Neural cell (in vitro differentiated cells): ENCODE results near the gene ANP32B. TPM values are rescaled to one million over a fixed set of nuclear protein-coding genes. Genes with fewer than 3 reads are reported as not detected.

Experiments used
- H2AFZ ChIP-seq: fragments of 200-600, 300-800 bp; sonication (generic), shearing (Covaris generic); 2 replicates; pipeline ENCODE4 v1.6.0; 2014; ENCODE audit warnings: low read depth, mild to moderate bottlenecking, antibody characterized with exemption, low read length, moderate library complexity
- H3F3A ChIP-seq: fragments of 200-600 bp; shearing (Covaris generic); 2 replicates; pipeline ENCODE4 v1.6.1; 2016; ENCODE audit warnings: mild to moderate bottlenecking, moderate library complexity, mixed read lengths, antibody characterized with exemption, low read length; ENCODE audit not compliant: insufficient read depth, poor library complexity, severe bottlenecking
- H3K27ac ChIP-seq: fragments of 200-600, 300-800 bp; sonication (generic), shearing (Covaris generic); 2 replicates; pipeline ENCODE4 v1.5.1; 2014; ENCODE audit warnings: mild to moderate bottlenecking, low read length, moderate library complexity
- H3K27me3 ChIP-seq: fragments of 300-800, 200-600 bp; sonication (generic), shearing (Covaris generic); 2 replicates; pipeline ENCODE4 v1.6.0; 2014; ENCODE audit warnings: mild to moderate bottlenecking, low read depth, low read length, moderate library complexity; ENCODE audit not compliant: insufficient read depth
- H3K36me3 ChIP-seq: fragments of 300-800, 200-600 bp; sonication (generic), shearing (Covaris generic); 2 replicates; pipeline ENCODE4 v1.5.1; 2014; ENCODE audit warnings: mild to moderate bottlenecking, antibody characterized with exemption, low read length, moderate library complexity; ENCODE audit not compliant: insufficient read depth
- H3K4me2 ChIP-seq: fragments of 300-800, 200-600 bp; sonication (generic), shearing (Covaris generic); 2 replicates; pipeline ENCODE4 v1.6.0; 2014; ENCODE audit warnings: mild to moderate bottlenecking, low read length
- H3K4me3 ChIP-seq: fragments of 300-800, 200-600 bp; sonication (generic), shearing (Covaris generic); 2 replicates; pipeline ENCODE4 v1.5.1; 2014; ENCODE audit warnings: mild to moderate bottlenecking, low read length, moderate library complexity
- H3K79me2 ChIP-seq: fragments of 200-600 bp; shearing (Covaris generic); replicated peaks from 2 replicates; pipeline ENCODE4 v1.6.0; 2014; ENCODE audit warnings: mild to moderate bottlenecking, low read length, moderate library complexity; ENCODE audit not compliant: insufficient read depth
- H3K9ac ChIP-seq: fragments of 300-800, 200-600 bp; sonication (generic), shearing (Covaris generic); 2 replicates; pipeline ENCODE4 v1.6.1; 2016; ENCODE audit warnings: mild to moderate bottlenecking, low read length, mixed read lengths
- H3K9me2 ChIP-seq: fragments of 200-600 bp; shearing (Covaris generic); 2 replicates; pipeline ENCODE4 v1.6.1; 2016; ENCODE audit warnings: mild to moderate bottlenecking, low read length, mixed read lengths; ENCODE audit not compliant: insufficient read depth
- H3K9me3 ChIP-seq: fragments of 200-600, 300-800 bp; sonication (generic), shearing (Covaris generic); 2 replicates; pipeline ENCODE4 v1.6.1; 2016; ENCODE audit warnings: mild to moderate bottlenecking, mixed run types, low read length, moderate library complexity, mixed read lengths
- H4K20me1 ChIP-seq: fragments of 200-600 bp; shearing (Covaris generic); 2 replicates; pipeline ENCODE4 v1.6.1; 2016; ENCODE audit warnings: mild to moderate bottlenecking, mixed run types; ENCODE audit not compliant: insufficient read depth
- EP300 ChIP-seq: fragments of 450-650 bp; conservative IDR thresholded peaks from 2 replicates; pipeline ENCODE4 v1.6.1; 2014; ENCODE audit warnings: antibody characterized with exemption, mild to moderate bottlenecking, moderate library complexity; ENCODE audit not compliant: poor library complexity, severe bottlenecking
- EZH2 ChIP-seq: fragments of 200-600, 300-800 bp; shearing (Covaris generic), sonication (generic); IDR thresholded peaks from 2 replicates; pipeline ENCODE4 v1.6.1; 2014; ENCODE audit warnings: antibody characterized with exemption, low read length, borderline replicate concordance, mild to moderate bottlenecking; ENCODE audit not compliant: insufficient read depth, poor library complexity, severe bottlenecking
- MXI1 ChIP-seq: fragments of 450-650 bp; conservative IDR thresholded peaks from 2 replicates; pipeline ENCODE4 v1.6.1; 2014; ENCODE audit warnings: antibody characterized with exemption, mild to moderate bottlenecking; ENCODE audit not compliant: poor library complexity, severe bottlenecking
- POLR2AphosphoS5 ChIP-seq: IDR thresholded peaks from 2 replicates; pipeline ENCODE4 v1.6.1; 2012
- SMC3 ChIP-seq: fragments of 450-650 bp; conservative IDR thresholded peaks from 2 replicates; pipeline ENCODE4 v1.6.1; 2014; ENCODE audit warnings: antibody characterized with exemption, mild to moderate bottlenecking, moderate library complexity; ENCODE audit not compliant: poor library complexity
- TAF1 ChIP-seq: IDR thresholded peaks from 2 replicates; pipeline ENCODE4 v1.6.1; 2012; ENCODE audit warnings: low read depth
- polyA plus RNA-seq: library from polyadenylated mRNA; depleted of rRNA; stranded (reverse); fragments of >200 nt; gene quantifications from 2 replicates; pipeline ENCODE4 v1.2.3, GENCODE V29; 2014
- TF ChIP-seq, protein P1 (sequence below): fragments of 450-650 bp; IDR thresholded peaks from 2 replicates; pipeline ENCODE4 v1.5.1; 2014; ENCODE audit warnings: antibody characterized with exemption, mild to moderate bottlenecking, moderate library complexity; ENCODE audit not compliant: poor library complexity, severe bottlenecking
- TF ChIP-seq, protein P2 (sequence below): IDR thresholded peaks from 2 replicates; pipeline ENCODE4 v1.6.1; 2012; ENCODE audit warnings: borderline replicate concordance

The ANP32B gene
- polyA plus RNA-seq, 1 donor from 2014 or later = 4.1 TPM

DNA sequence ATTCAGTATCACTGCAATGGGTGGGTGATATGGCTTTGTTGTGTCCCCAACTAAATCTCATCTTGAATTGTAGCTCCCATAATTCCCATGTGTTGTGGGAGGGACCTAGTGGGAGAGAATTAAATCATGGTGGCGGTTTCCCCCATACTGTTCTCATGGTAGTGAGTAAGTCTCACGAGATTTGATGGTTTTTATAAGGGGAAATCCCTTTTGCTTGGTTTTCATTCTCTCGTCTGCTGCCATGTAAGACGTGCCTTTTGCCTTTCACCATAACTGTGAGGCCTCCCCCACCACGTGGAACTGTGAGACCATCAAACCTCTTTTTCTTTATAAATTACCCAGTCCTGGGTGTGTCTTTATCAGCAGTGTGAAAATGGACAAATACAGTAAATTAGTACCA lies 63.9 kb downstream of the ANP32B start:
- Histone ChIP-seq H3K9me3 (no peaks in the 10 kb centered on the region), H4K20me1 (no peaks in the 10 kb centered on the region), H3F3A (no peaks in the 10 kb centered on the region), H2AFZ (no peak overlapping the region), H3K4me3 (no peak overlapping the region), H3K79me2 (no peaks in the 10 kb centered on the region), H3K9me2 (no peaks in the 10 kb centered on the region), H3K4me2 (no peak overlapping the region), H3K27me3 (no peaks in the 10 kb centered on the region), H3K27ac (no peak overlapping the region), H3K9ac (no peak overlapping the region), H3K36me3 (no peaks in the 10 kb centered on the region)
- TF ChIP-seq TAF1 (no peak), EP300 (no peak), EZH2 (no peak), MXI1 (no peak), POLR2AphosphoS5 (no peak), SMC3 (no peak)
- TF ChIP-seq, protein P1, sequence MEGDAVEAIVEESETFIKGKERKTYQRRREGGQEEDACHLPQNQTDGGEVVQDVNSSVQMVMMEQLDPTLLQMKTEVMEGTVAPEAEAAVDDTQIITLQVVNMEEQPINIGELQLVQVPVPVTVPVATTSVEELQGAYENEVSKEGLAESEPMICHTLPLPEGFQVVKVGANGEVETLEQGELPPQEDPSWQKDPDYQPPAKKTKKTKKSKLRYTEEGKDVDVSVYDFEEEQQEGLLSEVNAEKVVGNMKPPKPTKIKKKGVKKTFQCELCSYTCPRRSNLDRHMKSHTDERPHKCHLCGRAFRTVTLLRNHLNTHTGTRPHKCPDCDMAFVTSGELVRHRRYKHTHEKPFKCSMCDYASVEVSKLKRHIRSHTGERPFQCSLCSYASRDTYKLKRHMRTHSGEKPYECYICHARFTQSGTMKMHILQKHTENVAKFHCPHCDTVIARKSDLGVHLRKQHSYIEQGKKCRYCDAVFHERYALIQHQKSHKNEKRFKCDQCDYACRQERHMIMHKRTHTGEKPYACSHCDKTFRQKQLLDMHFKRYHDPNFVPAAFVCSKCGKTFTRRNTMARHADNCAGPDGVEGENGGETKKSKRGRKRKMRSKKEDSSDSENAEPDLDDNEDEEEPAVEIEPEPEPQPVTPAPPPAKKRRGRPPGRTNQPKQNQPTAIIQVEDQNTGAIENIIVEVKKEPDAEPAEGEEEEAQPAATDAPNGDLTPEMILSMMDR = no peak
- TF ChIP-seq, protein P2, sequence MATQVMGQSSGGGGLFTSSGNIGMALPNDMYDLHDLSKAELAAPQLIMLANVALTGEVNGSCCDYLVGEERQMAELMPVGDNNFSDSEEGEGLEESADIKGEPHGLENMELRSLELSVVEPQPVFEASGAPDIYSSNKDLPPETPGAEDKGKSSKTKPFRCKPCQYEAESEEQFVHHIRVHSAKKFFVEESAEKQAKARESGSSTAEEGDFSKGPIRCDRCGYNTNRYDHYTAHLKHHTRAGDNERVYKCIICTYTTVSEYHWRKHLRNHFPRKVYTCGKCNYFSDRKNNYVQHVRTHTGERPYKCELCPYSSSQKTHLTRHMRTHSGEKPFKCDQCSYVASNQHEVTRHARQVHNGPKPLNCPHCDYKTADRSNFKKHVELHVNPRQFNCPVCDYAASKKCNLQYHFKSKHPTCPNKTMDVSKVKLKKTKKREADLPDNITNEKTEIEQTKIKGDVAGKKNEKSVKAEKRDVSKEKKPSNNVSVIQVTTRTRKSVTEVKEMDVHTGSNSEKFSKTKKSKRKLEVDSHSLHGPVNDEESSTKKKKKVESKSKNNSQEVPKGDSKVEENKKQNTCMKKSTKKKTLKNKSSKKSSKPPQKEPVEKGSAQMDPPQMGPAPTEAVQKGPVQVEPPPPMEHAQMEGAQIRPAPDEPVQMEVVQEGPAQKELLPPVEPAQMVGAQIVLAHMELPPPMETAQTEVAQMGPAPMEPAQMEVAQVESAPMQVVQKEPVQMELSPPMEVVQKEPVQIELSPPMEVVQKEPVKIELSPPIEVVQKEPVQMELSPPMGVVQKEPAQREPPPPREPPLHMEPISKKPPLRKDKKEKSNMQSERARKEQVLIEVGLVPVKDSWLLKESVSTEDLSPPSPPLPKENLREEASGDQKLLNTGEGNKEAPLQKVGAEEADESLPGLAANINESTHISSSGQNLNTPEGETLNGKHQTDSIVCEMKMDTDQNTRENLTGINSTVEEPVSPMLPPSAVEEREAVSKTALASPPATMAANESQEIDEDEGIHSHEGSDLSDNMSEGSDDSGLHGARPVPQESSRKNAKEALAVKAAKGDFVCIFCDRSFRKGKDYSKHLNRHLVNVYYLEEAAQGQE = no peak

DNA sequence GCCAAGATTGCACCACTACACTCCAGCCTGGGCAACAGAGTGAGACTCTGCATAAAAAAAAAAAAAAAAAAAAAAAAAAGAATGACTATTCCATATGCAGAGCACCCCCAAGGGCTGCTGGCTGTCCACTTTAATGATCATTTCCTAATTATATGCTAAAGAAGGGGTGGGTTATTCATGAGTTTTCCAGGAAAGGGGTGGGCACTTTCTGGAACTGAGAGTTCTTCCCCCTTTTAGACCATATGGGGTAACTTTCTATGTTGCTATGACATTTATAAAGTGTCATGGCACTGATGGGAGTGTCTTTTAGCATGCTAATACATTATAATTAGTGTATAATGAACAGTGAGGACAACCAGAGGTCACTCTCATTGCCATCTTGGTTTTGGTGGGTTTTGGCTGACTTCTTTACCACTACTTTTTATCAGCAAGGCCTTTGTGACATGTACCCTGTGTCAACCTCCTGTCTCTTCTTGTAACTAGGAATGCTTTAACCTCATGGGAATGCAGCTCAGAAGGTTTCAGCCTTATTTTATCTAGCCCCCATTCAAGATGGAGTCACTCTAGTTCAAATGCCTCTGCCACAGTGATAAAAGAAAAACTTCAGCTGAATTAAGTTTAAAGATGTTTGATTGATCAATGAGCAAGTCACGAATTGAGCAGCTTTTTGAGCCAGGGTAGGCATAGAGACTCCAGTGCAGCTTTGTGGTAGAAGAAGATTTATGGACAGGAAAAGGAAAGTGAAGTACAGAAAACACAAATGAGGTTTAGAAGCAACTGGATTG lies 66.3 kb downstream of the ANP32B start:
- H3K4me3 ChIP-seq = no peak overlapping the region
- H3K27ac ChIP-seq = no peak overlapping the region
- no peaks in the 10 kb centered on the region for H3F3A ChIP-seq
- H2AFZ ChIP-seq = no peak overlapping the region
- TF ChIP-seq EZH2 = no peak
- no peak for TF ChIP-seq MXI1
- TF ChIP-seq, protein P1 = no peak
- no peak overlapping the region for H3K4me2 ChIP-seq
- H4K20me1 ChIP-seq = no peaks in the 10 kb centered on the region
- H3K79me2 ChIP-seq = no peaks in the 10 kb centered on the region
- no peaks in the 10 kb centered on the region for H3K9me3 ChIP-seq
- H3K36me3 ChIP-seq = no peaks in the 10 kb centered on the region
- no peak overlapping the region for H3K9ac ChIP-seq
- H3K27me3 ChIP-seq = no peaks in the 10 kb centered on the region
- H3K9me2 ChIP-seq = no peaks in the 10 kb centered on the region
